GM19043 (cell line): ENCODE results near the gene PDCD1.

Experiments
- ATAC-seq: cut with Tn5 transposase; IDR thresholded peaks from one replicate; pipeline ENCODE4 v1.9.1; 2021; ENCODE audit warnings: low read depth; ENCODE audit not compliant: unreplicated experiment

Gene PDCD1

GRCh38 chr2:241853651-241854341 lies 4.9 kb downstream of the PDCD1 start:
- no peak for ATAC-seq

DNA sequence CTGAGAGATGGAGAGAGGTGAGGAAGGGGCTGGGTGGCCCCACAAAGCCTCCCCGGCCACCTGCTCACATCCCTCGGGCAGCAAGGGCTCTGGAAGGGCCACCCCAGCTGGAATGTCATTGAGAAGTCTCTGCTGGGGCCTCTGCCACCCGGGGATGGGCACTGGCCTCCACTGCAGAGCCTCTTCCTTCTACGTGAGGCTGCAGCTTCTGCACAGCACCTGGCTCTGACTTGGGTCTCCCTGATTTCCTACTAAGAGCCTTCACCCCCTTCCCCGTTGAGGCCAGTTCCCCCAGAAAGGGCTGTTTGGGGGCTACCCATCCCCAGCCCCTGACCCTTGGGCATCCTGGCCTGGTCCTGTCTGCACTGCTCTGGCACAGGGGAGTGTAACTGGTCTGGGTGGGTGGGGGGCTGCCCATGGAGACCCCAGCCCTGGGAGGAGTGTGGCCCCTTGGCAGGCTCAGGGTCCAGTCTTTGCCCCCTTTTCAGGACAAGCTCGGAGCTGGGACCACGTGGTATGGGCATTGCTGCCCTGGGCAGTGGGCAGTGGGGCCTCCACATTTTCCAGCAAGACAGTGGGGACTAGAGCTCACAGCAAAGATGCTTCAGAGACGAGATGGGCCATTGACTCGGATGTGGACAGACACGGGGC lies 5.6 kb downstream of the PDCD1 start:
- ATAC-seq: no peak

DNA sequence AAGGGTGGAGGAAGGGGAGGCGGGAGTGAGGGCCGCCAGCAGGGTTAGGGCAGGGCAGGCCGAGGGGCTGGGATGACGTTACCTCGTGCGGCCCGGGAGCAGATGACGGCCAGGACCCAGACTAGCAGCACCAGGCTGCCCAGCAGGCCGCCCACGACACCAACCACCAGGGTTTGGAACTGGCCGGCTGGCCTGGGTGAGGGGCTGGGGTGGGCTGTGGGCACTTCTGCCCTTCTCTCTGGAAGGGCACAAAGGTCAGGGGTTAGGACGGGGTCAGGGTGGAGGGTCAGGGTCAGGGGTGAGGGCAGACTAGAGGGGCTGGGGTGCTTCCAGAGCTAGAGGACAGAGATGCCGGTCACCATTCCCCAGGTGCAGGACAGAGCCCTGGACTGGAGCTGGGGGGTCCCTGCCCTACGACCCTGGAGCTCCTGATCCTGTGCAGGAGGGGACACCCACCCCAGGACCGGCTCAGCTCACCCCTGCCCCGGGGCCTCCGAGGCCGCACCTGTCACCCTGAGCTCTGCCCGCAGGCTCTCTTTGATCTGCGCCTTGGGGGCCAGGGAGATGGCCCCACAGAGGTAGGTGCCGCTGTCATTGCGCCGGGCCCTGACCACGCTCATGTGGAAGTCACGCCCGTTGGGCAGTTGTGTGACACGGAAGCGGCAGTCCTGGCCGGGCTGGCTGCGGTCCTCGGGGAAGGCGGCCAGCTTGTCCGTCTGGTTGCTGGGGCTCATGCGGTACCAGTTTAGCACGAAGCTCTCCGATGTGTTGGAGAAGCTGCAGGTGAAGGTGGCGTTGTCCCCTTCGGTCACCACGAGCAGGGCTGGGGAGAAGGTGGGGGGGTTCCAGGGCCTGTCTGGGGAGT lies 6.3 kb downstream of the PDCD1 start:
- ATAC-seq: no peak

DNA sequence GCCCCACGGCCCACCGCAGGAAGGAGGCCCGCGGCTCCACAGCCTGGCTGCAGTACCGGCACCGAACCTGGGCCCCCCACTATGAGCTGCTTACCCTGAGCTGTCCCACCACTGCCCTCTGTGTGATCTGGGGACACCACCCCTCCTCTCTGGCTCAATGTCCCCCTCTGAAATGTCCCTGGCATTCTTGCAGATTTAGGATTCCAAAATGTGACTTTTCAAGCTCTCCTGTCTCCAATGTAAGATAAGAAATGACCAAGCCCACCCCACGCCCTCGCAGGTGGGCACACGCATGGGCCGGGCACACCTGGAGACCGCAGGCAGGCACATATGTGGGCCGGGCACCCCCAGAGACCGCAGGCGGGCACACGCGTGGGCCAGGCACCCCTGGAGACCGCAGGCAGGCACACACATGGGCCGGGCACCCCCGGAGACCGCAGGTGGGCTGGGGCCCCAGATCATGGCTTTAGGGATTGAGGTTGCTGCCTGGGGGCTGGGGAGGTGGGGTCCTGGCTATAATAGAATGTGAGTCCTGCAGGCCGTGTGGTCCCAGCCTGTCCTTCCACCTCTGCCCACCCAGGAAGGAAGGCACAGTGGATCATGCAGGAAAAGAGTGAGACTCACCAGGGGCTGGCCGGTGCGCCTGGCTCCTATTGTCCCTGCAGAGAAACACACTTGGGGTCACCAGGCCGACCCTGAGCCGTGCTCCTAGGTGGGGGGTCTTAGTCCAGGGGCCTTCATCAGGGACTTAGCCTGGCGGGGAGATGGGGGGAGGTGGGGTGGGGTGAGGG lies 7.2 kb downstream of the PDCD1 start:
- ATAC-seq: no peak

GRCh38 chr2:241850544-241851324 lies 8.0 kb downstream of the PDCD1 start:
- ATAC-seq: no peak

DNA sequence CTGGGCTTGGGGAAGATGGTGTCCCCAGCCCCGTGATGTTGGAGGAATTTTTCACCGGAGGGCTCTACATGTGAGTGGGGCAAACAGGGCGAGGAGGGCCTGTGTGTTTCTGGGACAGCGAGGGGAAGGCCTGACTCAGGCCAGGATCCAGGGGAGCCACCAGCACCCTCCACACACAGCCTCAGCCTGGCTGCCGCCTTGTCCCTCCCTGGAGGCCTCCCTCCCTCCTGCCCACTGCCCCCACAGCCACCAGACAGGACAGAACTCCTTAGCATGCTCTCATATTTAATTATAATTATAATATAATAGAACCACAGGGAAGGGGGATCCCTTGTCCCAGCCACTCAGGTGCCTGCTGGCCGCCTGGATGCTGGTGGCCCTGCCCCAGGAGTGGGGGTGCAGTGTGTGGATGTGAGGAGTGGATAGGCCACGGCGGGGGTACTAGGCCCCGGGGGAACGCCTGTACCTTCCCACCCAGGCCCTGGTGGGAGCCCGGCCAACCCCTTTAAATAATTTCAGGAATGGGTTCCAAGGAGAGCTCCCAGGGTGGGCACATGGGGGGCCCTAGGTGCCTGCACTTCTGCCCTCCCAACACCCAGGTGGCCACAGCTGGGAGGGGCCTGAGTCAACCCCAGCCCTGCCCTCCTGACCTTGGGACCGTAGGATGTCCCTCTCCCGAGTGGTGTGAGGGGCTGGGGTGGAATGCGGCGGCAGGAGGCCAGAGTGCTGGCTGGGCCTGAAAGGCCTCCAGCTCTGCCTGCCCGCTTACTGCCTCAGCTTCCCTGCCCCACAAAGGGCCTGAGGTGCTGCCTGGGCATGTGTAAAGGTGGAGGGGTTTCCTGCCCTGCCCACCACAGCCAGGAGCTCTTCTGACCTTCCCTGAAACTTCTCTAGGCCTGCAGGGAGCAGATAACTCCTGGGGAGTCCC lies 8.8 kb downstream of the PDCD1 start:
- no peak for ATAC-seq

- no peak for ATAC-seq
These were observed 9.7 kb downstream of the PDCD1 start for GRCh38 chr2:241848761-241849615.

- ATAC-seq: no peak
These were observed 12.3 kb downstream of the PDCD1 start for GRCh38 chr2:241846406-241846805.

DNA sequence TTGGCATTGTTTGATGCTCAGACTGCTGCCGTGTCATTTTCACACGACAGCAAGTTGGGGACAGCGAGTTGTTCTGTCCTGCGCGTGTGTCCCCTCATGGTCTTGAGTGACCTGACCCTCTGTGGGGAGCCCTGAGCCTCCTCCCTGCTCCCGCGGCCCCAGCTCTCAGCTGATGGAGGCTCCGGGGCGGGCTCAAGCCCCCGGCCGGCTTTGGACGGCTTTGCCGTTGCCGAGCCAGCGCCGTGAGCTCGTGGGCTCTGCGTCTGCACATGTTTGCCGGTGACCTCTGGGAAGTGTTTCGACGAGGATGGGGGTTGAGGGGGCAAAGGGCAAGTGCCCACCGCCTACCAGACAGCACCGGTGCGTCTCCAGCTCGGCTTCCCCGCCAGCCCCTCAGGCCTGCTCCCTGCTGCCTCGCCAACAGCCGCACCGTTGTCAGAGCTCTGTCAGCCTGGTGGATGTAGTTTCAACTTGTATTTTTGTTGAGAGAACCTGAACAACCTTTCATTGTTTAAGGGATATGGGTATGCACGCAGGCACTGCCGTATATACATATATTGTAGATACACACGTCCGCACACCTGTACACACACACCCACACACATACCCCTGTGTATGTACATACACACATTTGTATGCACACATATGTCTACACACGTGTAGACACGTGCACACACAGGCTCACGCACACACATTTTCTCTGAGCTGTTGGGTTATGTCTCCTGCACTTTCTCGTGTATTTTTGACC lies 13.7 kb downstream of the PDCD1 start:
- no peak for ATAC-seq

DNA sequence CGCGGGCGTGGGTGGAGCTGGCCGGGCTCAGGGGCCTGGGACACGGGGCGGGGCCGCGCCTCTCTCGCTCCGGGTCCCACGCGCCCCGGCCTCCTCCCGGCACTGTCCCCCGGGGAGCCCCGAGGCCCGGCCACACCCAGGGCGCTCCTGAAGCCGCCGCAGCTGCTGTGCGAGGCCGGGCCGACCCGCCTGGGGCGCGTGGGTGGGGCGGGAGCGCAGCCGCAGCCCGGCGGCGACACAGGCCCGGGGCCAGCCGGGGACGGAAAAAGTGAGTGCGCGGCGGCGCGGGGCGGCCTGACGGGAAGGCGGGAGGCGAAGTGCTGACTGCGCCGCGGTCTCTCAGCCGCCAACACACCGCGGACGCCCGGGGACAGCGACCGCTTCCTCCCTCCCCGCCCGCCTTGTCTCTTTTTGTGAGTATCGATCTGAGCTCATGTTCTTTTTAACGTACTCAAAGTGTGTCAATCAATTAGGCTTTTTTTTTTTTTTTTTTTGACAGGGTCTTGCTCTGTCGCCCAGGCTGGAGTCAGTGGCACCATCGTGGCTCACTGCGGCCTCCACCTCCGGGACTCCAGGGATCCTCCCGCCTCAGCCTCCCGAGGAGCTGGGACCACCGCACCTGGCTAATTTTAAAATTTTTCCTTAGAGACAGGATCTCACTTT lies 14.5 kb downstream of the PDCD1 start:
- peak; percentile 52 for ATAC-seq

DNA sequence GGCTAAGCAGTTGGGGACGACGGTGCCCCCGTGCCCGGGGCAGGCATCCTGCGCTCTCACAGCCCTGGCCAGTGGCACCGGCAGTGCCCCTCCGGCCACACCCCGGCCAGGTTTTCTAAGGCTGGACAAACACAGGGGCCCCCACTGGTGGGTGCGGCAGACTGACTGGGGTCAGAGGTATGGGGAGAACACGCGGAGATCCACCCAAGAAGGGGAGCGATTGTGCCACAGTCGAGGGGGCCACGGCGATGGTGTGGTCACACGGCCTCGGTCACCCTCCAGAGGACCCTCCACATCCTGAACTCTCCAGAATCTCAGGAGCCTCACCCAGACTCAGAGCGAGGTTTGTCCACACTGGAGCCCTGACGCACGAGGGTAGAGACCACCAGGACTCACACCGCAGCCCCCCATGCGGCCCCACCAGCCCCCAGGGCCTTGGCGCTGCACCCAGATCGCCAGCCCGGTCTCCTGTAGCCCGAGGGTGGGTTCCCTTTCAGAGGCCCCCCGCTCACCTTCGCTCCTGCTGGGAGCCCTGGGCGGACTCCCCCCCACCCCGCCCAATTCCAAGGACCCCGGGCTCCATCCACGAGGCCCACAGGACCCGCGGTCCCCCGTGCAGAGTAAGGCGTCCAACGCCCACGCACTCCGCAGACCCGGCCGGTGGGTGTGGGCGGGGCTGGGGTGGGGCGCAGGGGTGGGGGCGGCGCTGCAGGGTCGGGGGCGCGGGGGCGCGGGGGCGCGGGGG lies 15.2 kb downstream of the PDCD1 start:
- no peak for ATAC-seq

DNA sequence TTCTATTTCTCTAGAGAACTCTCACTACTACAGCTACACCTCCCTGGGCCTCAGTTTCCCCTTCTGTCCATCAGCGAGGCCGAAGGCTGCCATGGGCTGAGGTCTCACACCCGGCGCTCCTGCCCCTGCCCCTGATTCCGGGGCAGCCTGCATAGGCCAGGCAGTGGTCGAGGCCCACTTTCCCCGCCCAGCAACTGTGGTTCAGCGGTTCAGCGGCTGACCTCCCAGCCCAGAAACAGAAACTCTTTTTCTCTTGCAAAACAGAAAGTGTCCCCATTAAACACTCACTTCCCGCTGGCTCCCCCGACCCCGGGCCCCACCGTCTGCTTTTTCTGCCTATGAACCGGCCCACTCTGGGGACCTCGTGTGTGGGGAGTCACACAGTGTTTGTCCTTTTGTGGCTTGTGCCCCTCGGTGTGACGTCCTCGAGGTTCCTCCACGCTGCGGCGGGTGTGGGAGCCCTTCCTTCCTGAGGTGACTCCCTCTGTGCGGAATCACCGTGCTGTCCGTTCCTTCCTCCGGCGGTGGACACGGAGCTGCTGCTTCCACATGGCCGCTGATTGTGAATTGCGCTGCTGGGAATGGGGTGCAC lies 16.0 kb downstream of the PDCD1 start:
- ATAC-seq: no peak

- no peak for ATAC-seq
These were observed 16.7 kb downstream of the PDCD1 start for GRCh38 chr2:241842067-241842415.

DNA sequence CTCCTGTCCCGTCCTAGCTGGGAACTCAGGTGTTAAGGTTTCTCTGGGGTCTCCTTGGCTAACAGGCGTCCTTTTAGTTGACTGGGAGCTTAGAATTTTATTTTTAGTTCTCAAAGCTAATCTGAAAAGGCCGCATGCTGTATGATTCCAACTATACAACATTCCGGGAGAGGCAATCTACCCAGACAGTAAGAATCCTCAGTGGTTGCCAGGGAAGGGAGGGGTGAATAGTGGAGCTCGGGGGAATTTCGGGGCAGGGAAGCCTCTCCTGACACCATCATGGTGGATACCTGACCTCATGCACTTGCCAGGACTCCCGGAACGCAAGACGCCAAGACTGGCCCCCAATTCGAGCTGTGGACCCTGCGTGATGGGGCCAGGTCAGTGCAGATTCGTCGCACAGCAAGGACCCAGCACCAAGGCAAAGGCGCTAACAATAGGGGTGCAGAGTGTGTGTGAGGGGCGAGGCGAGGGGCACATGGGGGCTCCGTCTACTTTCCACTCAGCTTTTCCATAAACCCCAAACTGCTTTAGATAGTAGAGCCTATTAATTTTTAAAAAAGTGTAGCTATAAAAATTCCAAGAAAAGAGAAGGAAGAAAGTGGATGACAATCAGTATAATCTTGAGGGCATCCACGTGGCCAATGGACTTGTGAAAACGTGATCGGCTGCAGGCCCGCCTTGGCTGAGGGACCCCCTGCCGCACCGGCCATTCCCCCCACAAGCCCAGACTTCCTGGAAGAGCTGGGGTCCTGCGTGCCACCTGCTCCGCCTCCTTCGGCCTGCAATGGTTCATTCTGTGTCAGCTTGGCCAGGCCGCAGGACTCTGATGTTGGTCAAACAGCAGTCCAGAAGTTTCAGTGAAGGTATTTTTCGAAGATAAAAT lies 17.3 kb downstream of the PDCD1 start:
- ATAC-seq: no peak
